GM06990 (cell line): ENCODE measurements around the gene TRAPPC6A.

ENCODE experiments used
- DNase-seq: peaks from one replicate; pipeline ENCODE4 v3.0.0-alpha.2; 2011; ENCODE audit not compliant: insufficient read length; ENCODE audit errors: extremely low read depth
- H3K27me3 ChIP-seq: replicated peaks from 2 replicates; pipeline ENCODE4 v1.6.0; 2011; ENCODE audit warnings: low read length; ENCODE audit not compliant: control insufficient read depth, insufficient read depth
- H3K36me3 ChIP-seq: 2 replicates; pipeline ENCODE4 v1.5.1; 2011; ENCODE audit warnings: low read length; ENCODE audit not compliant: control insufficient read depth, insufficient read depth
- H3K4me3 ChIP-seq: replicated peaks from 2 replicates; pipeline ENCODE4 v1.5.1; 2011; ENCODE audit warnings: low read depth, mild to moderate bottlenecking, control low read depth, low read length
- CTCF ChIP-seq: IDR thresholded peaks from 2 replicates; pipeline ENCODE4 v1.5.1; 2011; ENCODE audit warnings: low read length, control low read depth, mild to moderate bottlenecking, inconsistent platforms; ENCODE audit not compliant: insufficient read depth, poor library complexity, severe bottlenecking

Gene TRAPPC6A

GRCh38 chr19:45125975-45126493, 52.0 kb downstream of the TRAPPC6A start:
- DNase-seq, result peak; percentile 52
- Histone ChIP-seq H3K4me3 (no peak overlapping the region), H3K27me3 (no peaks in the 10 kb centered on the region), H3K36me3 (peaks cover 2% of the 10 kb centered on the region; the same call in 1 of the 2 replicates)
- peak; percentile 87 for TF ChIP-seq CTCF

DNA sequence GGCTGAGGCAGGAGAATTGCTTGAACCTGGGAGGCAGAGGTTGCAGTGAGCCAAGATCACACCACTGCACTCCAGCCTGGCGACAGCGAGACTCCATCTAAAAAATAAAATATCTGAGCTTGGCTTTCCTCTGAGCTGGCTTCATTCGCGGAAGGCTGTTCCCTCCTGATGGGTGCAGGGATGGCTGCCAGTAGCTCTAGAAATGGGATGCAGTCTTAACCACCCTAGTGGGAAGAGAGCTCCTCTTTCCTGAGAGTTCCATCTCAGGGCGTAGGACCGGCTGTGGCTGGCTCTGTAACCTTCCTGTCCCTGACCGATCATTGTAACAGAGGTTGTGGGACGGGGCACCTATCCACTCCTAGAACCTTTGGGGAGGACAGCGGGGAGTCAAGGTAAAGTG, 52.7 kb downstream of the TRAPPC6A start:
- no peak for TF ChIP-seq CTCF
- H3K27me3 ChIP-seq, result no peaks in the 10 kb centered on the region
- H3K4me3 ChIP-seq, result no peak overlapping the region
- peaks cover 2% of the 10 kb centered on the region; the same call in 1 of the 2 replicates for H3K36me3 ChIP-seq
- DNase-seq, result no peak

GRCh38 chr19:45124021-45124420, 54.0 kb downstream of the TRAPPC6A start:
- no peak for DNase-seq
- TF ChIP-seq CTCF, result no peak
- H3K36me3 ChIP-seq, result peaks cover 2% of the 10 kb centered on the region; the same call in 1 of the 2 replicates
- no peak overlapping the region for H3K4me3 ChIP-seq
- no peaks in the 10 kb centered on the region for H3K27me3 ChIP-seq

- Histone ChIP-seq H3K27me3 (no peaks in the 10 kb centered on the region), H3K4me3 (no peak overlapping the region), H3K36me3 (peaks cover 2% of the 10 kb centered on the region; the same call in 1 of the 2 replicates)
- DNase-seq, result no peak
- no peak for TF ChIP-seq CTCF
Measured at GRCh38 chr19:45123440-45123850, 54.6 kb downstream of the TRAPPC6A start.

GRCh38 chr19:45122832-45123231, 55.2 kb downstream of the TRAPPC6A start:
- DNase-seq, result no peak
- Histone ChIP-seq H3K27me3 (no peaks in the 10 kb centered on the region), H3K4me3 (no peak overlapping the region), H3K36me3 (peaks cover 2% of the 10 kb centered on the region; the same call in 1 of the 2 replicates)
- no peak for TF ChIP-seq CTCF
